Upper lobe of left lung (tissue), 6 donors: ENCODE measurements around the gene ZNF747. TPM values are rescaled to one million over a fixed set of nuclear protein-coding genes. Genes with fewer than 3 reads are reported as not detected.

Source experiments
- ATAC-seq, 2 donors: fragments of 200-7000 bp; cut with Tn5 transposase; one replicate each; pipeline ENCODE4 v1.9.1; 2022; ENCODE audit warnings: mild to moderate bottlenecking in 2 of 2, moderate library complexity in 2 of 2; ENCODE audit not compliant: low FRiP score in 2 of 2
- DNase-seq, 2 donors: peaks; one replicate each; pipeline ENCODE4 v3.0.0-alpha.2; 2019 to 2020
- H3K27ac ChIP-seq, 4 donors: fragments of 200-600 bp; sonication (generic); one replicate each; pipeline ENCODE4 v1.5.1; 2016 to 2019
- H3K27me3 ChIP-seq, 4 donors: fragments of 200-600 bp; sonication (generic); one replicate each; pipeline ENCODE4 v1.5.1; 2017 to 2019
- H3K36me3 ChIP-seq, 4 donors: fragments of 200-600 bp; sonication (generic); one replicate each; pipeline ENCODE4 v1.5.1; 2016 to 2019
- H3K4me1 ChIP-seq, 4 donors: fragments of 200-600 bp; sonication (generic); one replicate each; pipeline ENCODE4 v1.5.1; 2018 to 2019
- H3K4me3 ChIP-seq, 4 donors: fragments of 200-600 bp; sonication (generic); one replicate each; pipeline ENCODE4 v1.5.1; 2017 to 2019; ENCODE audit warnings: mild to moderate bottlenecking in 2 of 4, moderate library complexity in 1 of 4
- H3K9me3 ChIP-seq, 4 donors: fragments of 200-600 bp; sonication (generic); one replicate each; pipeline ENCODE4 v1.5.1; 2018 to 2019
- CTCF ChIP-seq, 6 experiments: fragments of 450-650 bp in 4 of 6; fragments of 200-600 bp in 2 of 6; sonication (generic) in 2 of 6; IDR thresholded peaks; one replicate each; pipeline ENCODE4 v1.5.1; 2016 to 2019; ENCODE audit warnings: antibody characterized with exemption in 6 of 6
- EP300 ChIP-seq, 4 donors: sonication (generic); formaldehyde crosslinking; IDR thresholded peaks; one replicate each; pipeline ENCODE4 v1.5.1; 2017; ENCODE audit warnings: antibody characterized with exemption in 4 of 4, control low read depth in 2 of 4
- POLR2A ChIP-seq, 4 donors: fragments of 450-650 bp; IDR thresholded peaks; one replicate each; pipeline ENCODE4 v1.5.1; 2016 to 2017; ENCODE audit warnings: antibody characterized with exemption in 4 of 4, mild to moderate bottlenecking in 2 of 4
- POLR2AphosphoS5 ChIP-seq, 2 donors: sonication (generic); formaldehyde crosslinking; IDR thresholded peaks; one replicate each; pipeline ENCODE4 v1.5.1; 2017; ENCODE audit warnings: antibody characterized with exemption in 2 of 2
- WGBS, 2 donors: methylation state at CpG; one replicate each; pipeline ENCODE4 v1.1.5; 2017 to 2018; 5-methylcytosine and 5-hydroxymethylcytosine counted together
- total RNA-seq, 6 donors: library from RNA; depleted of rRNA in 4 of 6; stranded (reverse); fragments of >200 nt in 4 of 6; gene quantifications; one replicate each; pipeline versions ENCODE4 v1.1.0 to v1.2.1, GENCODE V29; 2016 to 2021
- donor health status: DM: no; HTN: no; CAD: no; lungs with moderate emphysema.
- donor health status: DM: no; HTN: yes; CAD: no; lungs with severe emphysema.

The ZNF747 gene
- total RNA-seq, 6 donors from 2014 or later, result 11.0 to 15.5 (median 11.5) TPM

DNA sequence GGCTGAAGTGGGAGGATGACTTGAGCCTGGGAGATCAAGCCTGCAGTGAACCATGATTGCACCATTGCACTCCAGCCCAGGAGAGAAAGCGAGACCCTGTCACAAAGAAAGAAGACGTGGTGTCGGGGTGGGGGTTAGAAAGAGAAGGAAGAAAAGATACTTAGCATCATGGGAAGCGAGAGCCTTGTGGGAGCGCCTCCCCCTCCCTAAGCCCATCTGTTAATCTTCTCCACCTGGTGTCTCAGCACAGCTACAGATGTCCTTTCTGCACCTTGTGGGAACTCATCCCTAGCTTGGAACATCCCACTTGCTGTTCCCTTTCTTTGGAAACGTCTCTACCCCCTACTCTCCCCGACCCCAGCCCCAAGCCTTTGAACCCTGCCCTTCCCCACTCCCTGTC is 30.9 kb upstream of the ZNF747 start:
- Histone ChIP-seq H3K4me1 (peaks cover 8 to 27% (median 15%) of the 10 kb centered on the region in 4 donors), H3K9me3 (no peaks in the 10 kb centered on the region), H3K4me3 (no peak overlapping the region), H3K27me3 (no peaks in the 10 kb centered on the region), H3K36me3 (peaks cover 0 to 4% (median 0%) of the 10 kb centered on the region in 4 donors), H3K27ac (no peak overlapping the region)
- DNase-seq (no peak), ATAC-seq (no peak)
- 63 to 70% methylated on average over 7 of the region's 7 CpGs for WGBS, 2 donors
- TF ChIP-seq EP300 (IDR thresholded peaks at IDR 0.05), result no peak
- TF ChIP-seq POLR2A (IDR thresholded peaks at IDR 0.05), result no peak
- TF ChIP-seq POLR2AphosphoS5 (IDR thresholded peaks at IDR 0.05), result no peak
- TF ChIP-seq CTCF (IDR thresholded peaks at IDR 0.05), result no peak

GRCh38 chr16:30562021-30562420 is 27.4 kb upstream of the ZNF747 start:
- ATAC-seq (no peak), DNase-seq (no peak)
- Histone ChIP-seq H3K4me1 (peaks cover 10 to 26% (median 16%) of the 10 kb centered on the region in 4 donors), H3K4me3 (peak overlapping the region in 3 of 4 donors; percentile 40 to 58 (median 57)), H3K9me3 (no peaks in the 10 kb centered on the region), H3K27me3 (no peaks in the 10 kb centered on the region), H3K36me3 (no peaks in the 10 kb centered on the region), H3K27ac (peak overlapping the region; percentile 65 to 89 (median 83))
- TF ChIP-seq EP300 (IDR thresholded peaks at IDR 0.05) (no peak), CTCF (IDR thresholded peaks at IDR 0.05) (no peak), POLR2AphosphoS5 (IDR thresholded peaks at IDR 0.05) (no peak), POLR2A (IDR thresholded peaks at IDR 0.05) (no peak)
- 92 to 93% methylated on average over 14 of the region's 14 CpGs for WGBS, 2 donors

- peak overlapping the region; percentile 65 to 89 (median 83) for H3K27ac ChIP-seq
- 20 to 30% methylated on average over 15 to 45 of the region's 46 CpGs for WGBS, 2 donors
- no peaks in the 10 kb centered on the region for H3K27me3 ChIP-seq
- ATAC-seq (peak in 1 of 2 donors; percentile 2), DNase-seq (peak; percentile 35 to 88)
- H3K9me3 ChIP-seq, result no peaks in the 10 kb centered on the region
- TF ChIP-seq POLR2A (IDR thresholded peaks at IDR 0.05), result peak in 1 of 4 donors; percentile 35
- no peak for TF ChIP-seq CTCF (IDR thresholded peaks at IDR 0.05)
- no peak for TF ChIP-seq EP300 (IDR thresholded peaks at IDR 0.05)
- TF ChIP-seq POLR2AphosphoS5 (IDR thresholded peaks at IDR 0.05), result peak; percentile 10 to 11
- H3K4me1 ChIP-seq, result peaks cover 15 to 33% (median 22%) of the 10 kb centered on the region in 4 donors
- H3K36me3 ChIP-seq, result no peaks in the 10 kb centered on the region
- H3K4me3 ChIP-seq, result peak overlapping the region; percentile 40 to 58 (median 51)
Observed at GRCh38 chr16:30561089-30561816, 26.6 kb upstream of the ZNF747 start.

DNA sequence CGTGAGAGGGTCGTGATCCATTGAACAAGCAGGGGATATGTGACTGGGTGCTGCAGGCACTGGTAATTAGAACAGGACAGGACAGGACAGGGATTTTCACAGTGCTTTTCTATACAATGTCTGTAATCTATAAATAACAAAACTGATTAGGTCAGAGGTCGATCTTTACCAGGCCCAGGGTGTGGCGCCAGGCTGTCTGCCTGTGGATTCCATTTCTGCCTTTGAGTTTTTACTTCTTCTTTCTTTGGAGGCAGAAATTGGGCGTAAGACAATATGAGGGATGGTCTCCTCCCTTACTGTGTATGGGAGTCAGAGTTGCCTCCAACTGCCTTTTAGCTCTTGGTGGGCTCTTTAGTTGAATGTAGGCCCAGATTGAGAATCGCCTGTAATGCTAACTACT is 25.0 kb upstream of the ZNF747 start:
- 91 to 94% methylated on average over 4 to 6 of the region's 6 CpGs for WGBS, 2 donors
- no peak for TF ChIP-seq POLR2AphosphoS5 (IDR thresholded peaks at IDR 0.05)
- TF ChIP-seq EP300 (IDR thresholded peaks at IDR 0.05), result no peak
- no peak for TF ChIP-seq POLR2A (IDR thresholded peaks at IDR 0.05)
- no peak for TF ChIP-seq CTCF (IDR thresholded peaks at IDR 0.05)
- no peaks in the 10 kb centered on the region for H3K27me3 ChIP-seq
- H3K4me3 ChIP-seq, result no peak overlapping the region
- no peaks in the 10 kb centered on the region for H3K9me3 ChIP-seq
- no peak for DNase-seq
- peak overlapping the region in 2 of 4 donors; percentile 93 to 97 for H3K27ac ChIP-seq
- H3K36me3 ChIP-seq, result peaks cover under 1 to 16% (median 14%) of the 10 kb centered on the region in 4 donors
- peaks cover 15 to 41% (median 25%) of the 10 kb centered on the region in 4 donors for H3K4me1 ChIP-seq
- no peak for ATAC-seq
